HCT116 (cell line): ENCODE measurements around the gene GPC5. TPM values are rescaled to one million over a fixed set of nuclear protein-coding genes. Genes with fewer than 3 reads are reported as not detected.

Experiments used
- ATAC-seq: fragments of 200-7000 bp; cut with Tn5 transposase; 2 replicates; pipeline ENCODE4 v1.9.1; 2020; ENCODE audit warnings: mild to moderate bottlenecking, moderate library complexity
- BruUV-seq: library from RNA; stranded (reverse); fragments of 400-500 nt; replicated peaks from 2 replicates; lab custom pipeline; 2021; lab: Mats Ljungman, UMichigan
- CTCF ChIA-PET: fragments of 300-600 bp; sonication (Branson Sonifier 250); formaldehyde crosslinking; loops from one replicate; lab custom pipeline; 2021; ENCODE audit warnings: antibody characterized with exemption; lab: Charles Lee
- POLR2A ChIA-PET: fragments of 300-600, 350-600 bp; sonication (Branson Sonifier 250); formaldehyde crosslinking; loops from one replicate; lab custom pipeline; 2021; ENCODE audit warnings: antibody characterized with exemption; lab: Charles Lee
- RAD21 ChIA-PET, 2 experiments: fragments of 300-600 bp; sonication (Branson Sonifier 250); formaldehyde crosslinking; loops; one replicate each; lab custom pipeline; 2023; ENCODE audit warnings: low total read pairs in 2 of 2; ENCODE audit not compliant: uncharacterized antibody in 2 of 2, unreplicated experiment in 2 of 2, low non-redundant PET in 1 of 2; lab: Charles Lee
- DNase-seq: peaks from one replicate; pipeline ENCODE4 v3.0.0-alpha.2; 2010; ENCODE audit warnings: low read depth, low spot score
- H2AFZ ChIP-seq: fragments of 200-600 bp; shearing (Covaris generic), sonication (generic); 2 replicates; pipeline ENCODE4 v1.6.1; 2017; ENCODE audit warnings: low read depth, mixed run types, mixed read lengths, antibody characterized with exemption, low read length; ENCODE audit not compliant: poor library complexity, severe bottlenecking
- H3K27ac ChIP-seq: 2 replicates; pipeline ENCODE4 v1.5.1; 2012; ENCODE audit warnings: low read depth, low read length
- H3K27me3 ChIP-seq: fragments of 200-600 bp; sonication (generic); 2 replicates; pipeline ENCODE4 v1.6.1; 2016; ENCODE audit warnings: mixed run types, low read length, mixed read lengths; ENCODE audit not compliant: insufficient read depth
- H3K36me3 ChIP-seq, 2 experiments: fragments of 200-500 bp in 1 of 2; fragments of 200-600 bp in 1 of 2; sonication (Bioruptor generic) in 1 of 2; sonication (generic) in 1 of 2; 2 replicates each; pipeline versions ENCODE4 v1.5.1 to v1.6.1; 2014 to 2016; ENCODE audit warnings: low read length in 2 of 2, inconsistent platforms in 1 of 2, mixed read lengths in 1 of 2, mixed run types in 1 of 2; ENCODE audit not compliant: insufficient read depth in 2 of 2, control insufficient read depth in 1 of 2
- H3K4me1 ChIP-seq, 2 experiments: fragments of 200-600 bp in 1 of 2; sonication (generic) in 1 of 2; 2 replicates each; pipeline versions ENCODE4 v1.5.1 to v1.6.1; 2012 to 2017; ENCODE audit warnings: low read length in 2 of 2, inconsistent platforms in 1 of 2, mild to moderate bottlenecking in 1 of 2, mixed read lengths in 1 of 2, mixed run types in 1 of 2, moderate library complexity in 1 of 2; ENCODE audit not compliant: insufficient read depth in 2 of 2, control insufficient read depth in 1 of 2
- H3K4me2 ChIP-seq: fragments of 200-600 bp; sonication (generic); 2 replicates; pipeline ENCODE4 v1.6.1; 2017; ENCODE audit warnings: mixed run types, low read length, mixed read lengths
- H3K4me3 ChIP-seq, 2 experiments: fragments of 200-600 bp in 1 of 2; sonication (generic) in 1 of 2; replicated peaks in 1 of 2; 2 replicates each; pipeline ENCODE4 v1.5.1; 2011 to 2016; ENCODE audit warnings: low read length in 2 of 2, control low read depth in 1 of 2, low read depth in 1 of 2, mild to moderate bottlenecking in 1 of 2, mixed read lengths in 1 of 2, mixed run types in 1 of 2
- H3K79me2 ChIP-seq: fragments of 200-600 bp; sonication (generic); 2 replicates; pipeline ENCODE4 v1.6.1; 2017; ENCODE audit warnings: mild to moderate bottlenecking, mixed run types, low read length, moderate library complexity, mixed read lengths; ENCODE audit not compliant: insufficient read depth
- H3K9ac ChIP-seq: fragments of 200-600 bp; sonication (generic); 2 replicates; pipeline ENCODE4 v1.6.1; 2016; ENCODE audit warnings: low read length, mixed read lengths
- H3K9me2 ChIP-seq: fragments of 200-600 bp; sonication (generic), shearing (Covaris generic); 2 replicates; pipeline ENCODE4 v1.6.1; 2017; ENCODE audit warnings: mixed run types, mild to moderate bottlenecking, moderate library complexity; ENCODE audit not compliant: insufficient read depth
- H3K9me3 ChIP-seq, 2 experiments: fragments of 200-500 bp in 1 of 2; fragments of 200-600 bp in 1 of 2; sonication (Bioruptor generic) in 1 of 2; sonication (generic) in 1 of 2; 2 replicates each; pipeline ENCODE4 v1.6.1; 2014 to 2017; ENCODE audit warnings: low read length in 2 of 2, mixed read lengths in 2 of 2, inconsistent platforms in 1 of 2, low read depth in 1 of 2, mild to moderate bottlenecking in 1 of 2, mixed run types in 1 of 2, moderate library complexity in 1 of 2; ENCODE audit not compliant: control insufficient read depth in 1 of 2, insufficient read depth in 1 of 2
- H4K20me1 ChIP-seq: fragments of 200-600 bp; sonication (generic), shearing (Covaris generic); 2 replicates; pipeline ENCODE4 v1.6.1; 2017; ENCODE audit warnings: mixed run types, mild to moderate bottlenecking, moderate library complexity; ENCODE audit not compliant: insufficient read depth
- CBX3 ChIP-seq: IDR thresholded peaks from 2 replicates; pipeline ENCODE4 v1.6.1; 2012; ENCODE audit warnings: low read depth
- EGR1 ChIP-seq: IDR thresholded peaks from 2 replicates; pipeline ENCODE4 v1.6.1; 2012; ENCODE audit warnings: low read depth
- EZH2 ChIP-seq: fragments of 200-600 bp; sonication (generic); IDR thresholded peaks from 2 replicates; pipeline ENCODE4 v1.6.1; 2017; ENCODE audit warnings: antibody characterized with exemption, mixed run types
- FOSL1 ChIP-seq: IDR thresholded peaks from 2 replicates; pipeline ENCODE4 v1.6.1; 2012; ENCODE audit warnings: low read depth
- JUND ChIP-seq: IDR thresholded peaks from 2 replicates; pipeline ENCODE4 v1.6.1; 2012
- POLR2A ChIP-seq: IDR thresholded peaks from 2 replicates; pipeline ENCODE4 v1.7.0; 2011; ENCODE audit warnings: borderline replicate concordance; ENCODE audit not compliant: insufficient read depth, insufficient read length; ENCODE audit errors: extremely low read depth
- POLR2AphosphoS5 ChIP-seq: IDR thresholded peaks from 2 replicates; pipeline ENCODE4 v1.6.1; 2011; ENCODE audit warnings: mild to moderate bottlenecking, low read depth, low read length, moderate library complexity
- RAD21 ChIP-seq: IDR thresholded peaks from 2 replicates; pipeline ENCODE4 v1.6.1; 2012; ENCODE audit warnings: low read depth, mild to moderate bottlenecking
- SIN3A ChIP-seq: IDR thresholded peaks from 2 replicates; pipeline ENCODE4 v1.6.1; 2012; ENCODE audit warnings: low read depth
- SP1 ChIP-seq: IDR thresholded peaks from 2 replicates; pipeline ENCODE4 v1.6.1; 2012; ENCODE audit warnings: low read depth
- SRF ChIP-seq: IDR thresholded peaks from 2 replicates; pipeline ENCODE4 v1.6.1; 2012; ENCODE audit warnings: low read depth
- TCF7L2 ChIP-seq: IDR thresholded peaks from 2 replicates; pipeline ENCODE4 v1.7.0; 2011; ENCODE audit warnings: borderline replicate concordance, inconsistent platforms; ENCODE audit not compliant: insufficient read depth, insufficient read length; ENCODE audit errors: extremely low read depth
- YY1 ChIP-seq: IDR thresholded peaks from 2 replicates; pipeline ENCODE4 v1.6.1; 2011; ENCODE audit warnings: low read length, low read depth, moderate library complexity, mild to moderate bottlenecking; ENCODE audit not compliant: insufficient replicate concordance; ENCODE audit errors: extremely low read depth
- ZFX ChIP-seq: fragments of 450-650 bp; IDR thresholded peaks from 2 replicates; pipeline ENCODE4 v1.6.1; 2017
- ZNF274 ChIP-seq: fragments of 200-500 bp; sonication (Bioruptor generic); IDR thresholded peaks from 2 replicates; pipeline ENCODE4 v1.6.1; 2014; ENCODE audit warnings: mild to moderate bottlenecking, low read depth, low read length, inconsistent platforms
- intact Hi-C: fragments of 100-400 bp; cut with micrococcal nuclease; formaldehyde crosslinking; loops from 2 replicates; pipeline ENCODE4 v1.10.0; 2022
- total RNA-seq: library from RNA; stranded (reverse); gene quantifications from one replicate; pipeline ENCODE4 v1.2.1, GENCODE V29; 2021; ENCODE audit not compliant: unreplicated experiment
- TF ChIP-seq, protein P1 (sequence below), 3 experiments: fragments of 200-600 bp in 1 of 3; sonication (generic) in 1 of 3; IDR thresholded peaks in 2 of 3; conservative IDR thresholded peaks in 1 of 3; 2 replicates each; pipeline ENCODE4 v1.5.1; 2012 to 2017; ENCODE audit warnings: low read depth in 2 of 3, low read length in 2 of 3, antibody characterized with exemption in 1 of 3, borderline replicate concordance in 1 of 3, control low read depth in 1 of 3, mild to moderate bottlenecking in 1 of 3, mixed read lengths in 1 of 3, mixed run types in 1 of 3, moderate library complexity in 1 of 3; ENCODE audit not compliant: insufficient read depth in 1 of 3
- TF ChIP-seq, protein P2 (sequence below): IDR thresholded peaks from 2 replicates; pipeline ENCODE4 v1.6.1; 2011; ENCODE audit warnings: mild to moderate bottlenecking, low read length, moderate library complexity; ENCODE audit not compliant: insufficient replicate concordance; ENCODE audit errors: extremely low read depth
- TF ChIP-seq, protein P3 (sequence below): IDR thresholded peaks from 2 replicates; pipeline ENCODE4 v1.6.1; 2012; ENCODE audit warnings: low read depth
- TF ChIP-seq, protein P4 (sequence below): IDR thresholded peaks from 2 replicates; pipeline ENCODE4 v1.6.1; 2012

Gene GPC5
- total RNA-seq, 1 experiment from 2014 or later, result not detected

DNA sequence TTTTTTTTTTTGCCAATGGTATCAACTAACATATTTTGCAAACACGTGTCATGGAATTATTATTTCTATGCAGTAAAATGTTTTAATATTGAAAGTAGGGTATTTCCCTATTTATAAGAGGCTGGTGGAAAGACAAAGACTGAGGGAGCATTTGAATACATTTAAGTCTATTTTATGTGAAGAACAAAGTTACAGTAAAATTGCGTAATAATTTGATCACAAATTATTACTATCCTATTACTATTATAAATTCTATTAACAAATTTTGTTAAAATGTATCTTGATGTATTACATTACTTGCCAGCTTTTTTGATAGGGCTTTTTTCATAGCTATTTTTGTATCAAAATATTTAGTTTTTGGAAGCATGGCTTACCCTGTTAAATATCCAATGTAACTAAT, 58.4 kb downstream of the GPC5 start:
- no peaks in the 10 kb centered on the region for H4K20me1 ChIP-seq
- no peaks in the 10 kb centered on the region for H3K4me1 ChIP-seq
- H3K36me3 ChIP-seq, result no peaks in the 10 kb centered on the region
- no TSS peak for BruUV-seq
- POLR2A ChIA-PET, result no interaction called here
- RAD21 ChIA-PET, result no interaction called here
- TF ChIP-seq ZNF274, result no peak
- TF ChIP-seq, protein P1, sequence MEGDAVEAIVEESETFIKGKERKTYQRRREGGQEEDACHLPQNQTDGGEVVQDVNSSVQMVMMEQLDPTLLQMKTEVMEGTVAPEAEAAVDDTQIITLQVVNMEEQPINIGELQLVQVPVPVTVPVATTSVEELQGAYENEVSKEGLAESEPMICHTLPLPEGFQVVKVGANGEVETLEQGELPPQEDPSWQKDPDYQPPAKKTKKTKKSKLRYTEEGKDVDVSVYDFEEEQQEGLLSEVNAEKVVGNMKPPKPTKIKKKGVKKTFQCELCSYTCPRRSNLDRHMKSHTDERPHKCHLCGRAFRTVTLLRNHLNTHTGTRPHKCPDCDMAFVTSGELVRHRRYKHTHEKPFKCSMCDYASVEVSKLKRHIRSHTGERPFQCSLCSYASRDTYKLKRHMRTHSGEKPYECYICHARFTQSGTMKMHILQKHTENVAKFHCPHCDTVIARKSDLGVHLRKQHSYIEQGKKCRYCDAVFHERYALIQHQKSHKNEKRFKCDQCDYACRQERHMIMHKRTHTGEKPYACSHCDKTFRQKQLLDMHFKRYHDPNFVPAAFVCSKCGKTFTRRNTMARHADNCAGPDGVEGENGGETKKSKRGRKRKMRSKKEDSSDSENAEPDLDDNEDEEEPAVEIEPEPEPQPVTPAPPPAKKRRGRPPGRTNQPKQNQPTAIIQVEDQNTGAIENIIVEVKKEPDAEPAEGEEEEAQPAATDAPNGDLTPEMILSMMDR (IDR thresholded peaks at IDR 0.05 in 2 of 3, conservative IDR thresholded peaks at IDR 0.05 in 1 of 3; ENCODE audit: borderline replicate concordance in 1 of 3, insufficient read depth in 1 of 3, low read depth in 2 of 3, low read length in 2 of 3), result no peak
- TF ChIP-seq POLR2A, result no peak
- TF ChIP-seq, protein P2, sequence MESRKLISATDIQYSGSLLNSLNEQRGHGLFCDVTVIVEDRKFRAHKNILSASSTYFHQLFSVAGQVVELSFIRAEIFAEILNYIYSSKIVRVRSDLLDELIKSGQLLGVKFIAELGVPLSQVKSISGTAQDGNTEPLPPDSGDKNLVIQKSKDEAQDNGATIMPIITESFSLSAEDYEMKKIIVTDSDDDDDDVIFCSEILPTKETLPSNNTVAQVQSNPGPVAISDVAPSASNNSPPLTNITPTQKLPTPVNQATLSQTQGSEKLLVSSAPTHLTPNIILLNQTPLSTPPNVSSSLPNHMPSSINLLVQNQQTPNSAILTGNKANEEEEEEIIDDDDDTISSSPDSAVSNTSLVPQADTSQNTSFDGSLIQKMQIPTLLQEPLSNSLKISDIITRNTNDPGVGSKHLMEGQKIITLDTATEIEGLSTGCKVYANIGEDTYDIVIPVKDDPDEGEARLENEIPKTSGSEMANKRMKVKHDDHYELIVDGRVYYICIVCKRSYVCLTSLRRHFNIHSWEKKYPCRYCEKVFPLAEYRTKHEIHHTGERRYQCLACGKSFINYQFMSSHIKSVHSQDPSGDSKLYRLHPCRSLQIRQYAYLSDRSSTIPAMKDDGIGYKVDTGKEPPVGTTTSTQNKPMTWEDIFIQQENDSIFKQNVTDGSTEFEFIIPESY, result no peak
- no peak for TF ChIP-seq EGR1
- TF ChIP-seq CBX3, result no peak
- TF ChIP-seq, protein P3, sequence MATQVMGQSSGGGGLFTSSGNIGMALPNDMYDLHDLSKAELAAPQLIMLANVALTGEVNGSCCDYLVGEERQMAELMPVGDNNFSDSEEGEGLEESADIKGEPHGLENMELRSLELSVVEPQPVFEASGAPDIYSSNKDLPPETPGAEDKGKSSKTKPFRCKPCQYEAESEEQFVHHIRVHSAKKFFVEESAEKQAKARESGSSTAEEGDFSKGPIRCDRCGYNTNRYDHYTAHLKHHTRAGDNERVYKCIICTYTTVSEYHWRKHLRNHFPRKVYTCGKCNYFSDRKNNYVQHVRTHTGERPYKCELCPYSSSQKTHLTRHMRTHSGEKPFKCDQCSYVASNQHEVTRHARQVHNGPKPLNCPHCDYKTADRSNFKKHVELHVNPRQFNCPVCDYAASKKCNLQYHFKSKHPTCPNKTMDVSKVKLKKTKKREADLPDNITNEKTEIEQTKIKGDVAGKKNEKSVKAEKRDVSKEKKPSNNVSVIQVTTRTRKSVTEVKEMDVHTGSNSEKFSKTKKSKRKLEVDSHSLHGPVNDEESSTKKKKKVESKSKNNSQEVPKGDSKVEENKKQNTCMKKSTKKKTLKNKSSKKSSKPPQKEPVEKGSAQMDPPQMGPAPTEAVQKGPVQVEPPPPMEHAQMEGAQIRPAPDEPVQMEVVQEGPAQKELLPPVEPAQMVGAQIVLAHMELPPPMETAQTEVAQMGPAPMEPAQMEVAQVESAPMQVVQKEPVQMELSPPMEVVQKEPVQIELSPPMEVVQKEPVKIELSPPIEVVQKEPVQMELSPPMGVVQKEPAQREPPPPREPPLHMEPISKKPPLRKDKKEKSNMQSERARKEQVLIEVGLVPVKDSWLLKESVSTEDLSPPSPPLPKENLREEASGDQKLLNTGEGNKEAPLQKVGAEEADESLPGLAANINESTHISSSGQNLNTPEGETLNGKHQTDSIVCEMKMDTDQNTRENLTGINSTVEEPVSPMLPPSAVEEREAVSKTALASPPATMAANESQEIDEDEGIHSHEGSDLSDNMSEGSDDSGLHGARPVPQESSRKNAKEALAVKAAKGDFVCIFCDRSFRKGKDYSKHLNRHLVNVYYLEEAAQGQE, result no peak
- no peak for TF ChIP-seq TCF7L2
- TF ChIP-seq SIN3A, result no peak
- no peak for TF ChIP-seq EZH2
- no peak for TF ChIP-seq POLR2AphosphoS5
- TF ChIP-seq SRF, result no peak
- no peak for TF ChIP-seq RAD21
- TF ChIP-seq YY1, result no peak
- TF ChIP-seq, protein P4, sequence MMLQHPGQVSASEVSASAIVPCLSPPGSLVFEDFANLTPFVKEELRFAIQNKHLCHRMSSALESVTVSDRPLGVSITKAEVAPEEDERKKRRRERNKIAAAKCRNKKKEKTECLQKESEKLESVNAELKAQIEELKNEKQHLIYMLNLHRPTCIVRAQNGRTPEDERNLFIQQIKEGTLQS, result no peak
- TF ChIP-seq ZFX, result no peak
- TF ChIP-seq SP1, result no peak
- no peak for TF ChIP-seq JUND
- no peak for TF ChIP-seq FOSL1
- H3K79me2 ChIP-seq, result no peaks in the 10 kb centered on the region
- ATAC-seq, result no peak
- no peak overlapping the region for H2AFZ ChIP-seq
- H3K9me2 ChIP-seq, result no peaks in the 10 kb centered on the region
- no peak overlapping the region for H3K9ac ChIP-seq
- intact Hi-C loops, result no loop called here
- no peak overlapping the region for H3K4me3 ChIP-seq
- no peaks in the 10 kb centered on the region for H3K27me3 ChIP-seq
- no peak overlapping the region for H3K4me2 ChIP-seq
- no peak for DNase-seq
- no peak overlapping the region for H3K27ac ChIP-seq
- no peaks in the 10 kb centered on the region; a peak in 1 of 4 replicates for H3K9me3 ChIP-seq
- CTCF ChIA-PET, result no interaction called here
